ENCODE data around the gene DENND5A.

Gene DENND5A

DNA sequence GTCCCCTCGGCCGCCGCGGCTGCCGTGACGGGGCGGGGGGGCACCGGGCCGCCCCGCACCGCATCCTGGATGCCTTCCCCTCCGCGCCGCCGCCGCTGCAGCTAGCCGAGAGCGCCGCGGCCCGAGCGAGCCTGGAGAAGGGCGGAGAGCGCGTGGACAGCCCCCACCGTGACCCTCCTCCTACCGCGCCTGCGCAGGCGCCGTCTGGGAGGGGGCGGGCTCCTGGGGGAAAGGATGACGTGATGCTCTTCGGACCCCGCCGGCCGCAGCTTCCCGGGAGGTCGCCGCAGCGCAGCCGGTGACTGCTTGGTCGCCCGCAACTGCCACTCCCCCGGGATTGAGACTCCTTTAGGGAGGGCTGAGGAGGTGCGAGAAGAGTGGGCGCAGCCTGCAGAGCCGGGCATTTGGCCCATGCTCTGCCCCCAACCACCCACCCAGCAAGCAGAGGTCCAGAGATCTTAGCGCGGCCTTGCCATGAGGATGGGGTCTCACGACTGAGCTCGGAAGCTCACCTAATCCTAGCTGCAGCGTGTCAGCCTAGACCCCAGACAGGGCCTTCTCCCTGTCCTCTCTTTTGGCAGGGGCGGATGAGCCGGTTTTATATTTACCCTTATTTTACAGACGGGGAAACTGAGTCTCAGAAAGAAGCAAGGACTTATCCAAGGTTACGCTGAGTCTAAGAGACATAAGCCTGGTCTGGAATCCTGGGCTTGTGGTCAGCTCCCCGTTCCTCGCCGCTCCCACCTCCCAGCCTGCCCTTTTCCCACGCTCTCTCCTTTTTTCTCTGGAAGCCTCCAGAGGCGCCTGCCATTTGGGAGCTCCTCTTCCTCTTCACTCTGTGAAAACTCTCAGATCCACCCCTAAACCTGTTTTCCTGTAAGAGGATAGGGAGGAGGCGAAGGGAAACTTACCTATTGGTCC lies at the start of gene DENND5A:
Gene DENND5A (minus strand): TSS at position 140 of the 921 bp plus-strand sequence. CDS start 281 bp downstream, outside the sequence.
- in situ Hi-C loops (cut with HindIII; ENCODE audit: low sequenced_read_pairs): no loop called here

- in situ Hi-C loops (cut with HindIII; ENCODE audit: low sequenced_read_pairs): no loop called here
These were observed 49.3 kb upstream of the DENND5A start, which contains the start of gene TMEM41B for GRCh38 chr11:9314291-9315077. Gene TMEM41B, minus strand, starts transcription at chr11:9314593. Its CDS starts 152 bp downstream, at chr11:9314441.

DNA sequence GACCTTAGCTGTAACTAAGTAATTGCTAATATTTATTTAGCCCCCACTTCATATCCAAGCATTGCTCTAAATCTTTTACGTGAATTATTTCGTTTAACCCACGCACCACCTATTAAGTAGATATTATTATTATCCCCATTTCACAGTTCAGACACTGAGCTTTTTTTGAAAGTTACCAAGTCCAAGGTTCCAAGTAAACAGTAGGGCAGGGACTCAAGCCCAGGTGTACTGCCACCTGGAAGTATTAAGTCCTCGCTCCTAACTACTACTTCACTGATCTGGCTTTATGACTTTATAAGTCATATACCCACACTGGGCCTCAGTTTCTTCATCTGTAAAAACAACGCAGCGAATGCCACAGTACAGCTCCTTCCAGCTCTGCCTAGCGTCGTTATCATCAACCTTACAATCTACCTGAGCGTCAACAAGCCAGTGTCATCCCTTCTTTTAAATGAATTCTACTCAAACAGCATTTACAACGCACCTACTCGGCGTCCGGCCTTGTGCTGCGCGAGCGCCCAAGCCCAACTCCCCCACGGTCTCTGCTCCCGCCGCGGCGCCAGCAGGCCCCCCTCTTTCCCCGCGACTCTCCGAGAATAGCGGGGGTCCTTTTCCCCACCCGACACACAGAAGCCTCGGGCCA lies 48.6 kb upstream of the DENND5A start:
- in situ Hi-C loops (cut with HindIII; ENCODE audit: low sequenced_read_pairs): no loop called here

DNA sequence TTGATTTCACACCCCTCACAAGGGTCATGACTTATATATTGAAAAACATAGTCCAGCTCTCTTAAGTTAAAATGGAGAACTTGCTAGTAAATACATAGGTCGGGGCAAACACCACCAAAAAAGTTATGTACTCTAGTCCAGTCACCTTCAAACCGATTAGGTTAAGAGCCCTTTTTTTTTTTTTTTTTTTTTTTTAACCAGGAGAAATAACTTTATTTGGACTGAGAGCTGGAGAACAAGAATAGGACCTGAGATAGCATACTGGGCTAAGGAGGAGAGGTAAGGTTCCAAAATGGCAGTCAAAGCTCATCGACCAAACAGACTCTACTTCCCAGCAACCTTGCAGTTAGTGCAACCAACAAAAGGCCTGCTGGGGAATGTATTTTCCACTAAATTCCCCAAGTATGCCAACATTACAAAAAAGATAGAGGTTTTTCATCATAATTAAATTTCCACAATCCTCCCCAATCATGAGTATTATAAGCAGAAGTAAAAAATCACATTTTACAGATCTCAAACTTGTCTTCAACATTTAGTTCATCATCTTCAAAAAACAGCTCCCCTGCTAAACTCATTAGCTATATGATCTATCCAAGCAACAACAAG lies 45.4 kb upstream of the DENND5A start:
- in situ Hi-C loops (cut with HindIII; ENCODE audit: low sequenced_read_pairs): no loop called here

GRCh38 chr11:9304178-9304577 lies 39.0 kb upstream of the DENND5A start:
- in situ Hi-C loops (cut with HindIII; ENCODE audit: low sequenced_read_pairs): no loop called here

- in situ Hi-C loops (cut with HindIII; ENCODE audit: low sequenced_read_pairs): no loop called here
These were observed 37.3 kb upstream of the DENND5A start for GRCh38 chr11:9302448-9302847.

- in situ Hi-C loops (cut with HindIII; ENCODE audit: low sequenced_read_pairs): no loop called here
These were observed 36.6 kb upstream of the DENND5A start for GRCh38 chr11:9301720-9302119.

GRCh38 chr11:9293646-9294045 lies 28.5 kb upstream of the DENND5A start:
- in situ Hi-C loops (cut with HindIII; ENCODE audit: low sequenced_read_pairs): no loop called here

- in situ Hi-C loops (cut with HindIII; ENCODE audit: low sequenced_read_pairs): no loop called here
These were observed 20.9 kb upstream of the DENND5A start for GRCh38 chr11:9285850-9286587.

GRCh38 chr11:9280655-9281301 lies 15.6 kb upstream of the DENND5A start:
- in situ Hi-C loops (cut with HindIII; ENCODE audit: low sequenced_read_pairs): no loop called here

DNA sequence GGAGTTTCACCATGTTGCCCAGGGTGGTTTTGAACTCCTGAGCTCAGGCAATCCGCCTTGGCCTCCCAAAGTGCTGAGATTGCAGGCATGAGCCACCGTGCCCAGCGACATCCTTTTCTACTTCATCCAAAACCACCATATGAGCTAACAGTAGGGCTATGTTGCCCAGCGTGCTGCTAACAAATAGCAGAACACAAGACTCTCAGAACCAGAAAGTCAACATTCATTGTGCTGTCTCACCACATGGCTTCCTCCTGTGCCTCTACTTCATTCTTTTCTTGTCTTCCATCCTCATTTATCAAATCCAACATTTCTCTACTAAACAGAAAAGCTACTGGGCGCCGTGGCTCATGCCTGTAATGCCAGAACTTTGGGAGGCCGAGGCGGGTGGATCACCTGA lies 12.0 kb upstream of the DENND5A start:
- in situ Hi-C loops (cut with HindIII; ENCODE audit: low sequenced_read_pairs): no loop called here

GRCh38 chr11:9276571-9276970 lies 11.4 kb upstream of the DENND5A start:
- in situ Hi-C loops (cut with HindIII; ENCODE audit: low sequenced_read_pairs): no loop called here

- in situ Hi-C loops (cut with HindIII; ENCODE audit: low sequenced_read_pairs): no loop called here
These were observed 9.5 kb upstream of the DENND5A start for GRCh38 chr11:9274499-9275258.

GRCh38 chr11:9273376-9274336 lies 8.5 kb upstream of the DENND5A start:
- in situ Hi-C loops (cut with HindIII; ENCODE audit: low sequenced_read_pairs): no loop called here

GRCh38 chr11:9269492-9270013 lies 4.4 kb upstream of the DENND5A start:
- in situ Hi-C loops (cut with HindIII; ENCODE audit: low sequenced_read_pairs): no loop called here

DNA sequence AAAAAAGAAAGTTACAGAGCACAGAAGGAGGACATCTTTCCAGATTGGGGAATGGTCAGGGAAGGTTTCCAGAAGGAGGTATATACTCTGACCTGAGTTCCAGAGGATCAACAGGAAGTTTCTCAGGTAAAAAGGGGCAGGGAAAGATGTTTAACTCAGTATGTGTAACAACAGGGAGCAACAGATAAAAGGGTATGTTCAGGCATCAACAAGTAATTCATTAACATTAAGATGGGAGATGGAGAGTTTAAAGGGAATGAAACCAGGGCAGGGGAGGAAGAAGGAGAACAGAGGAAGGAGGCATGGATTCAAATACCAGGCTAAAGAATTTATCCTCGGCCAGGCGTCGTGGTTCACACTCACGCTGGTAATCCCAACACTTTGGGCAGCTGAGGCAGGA lies 2.5 kb upstream of the DENND5A start:
- in situ Hi-C loops (cut with HindIII; ENCODE audit: low sequenced_read_pairs): no loop called here

- in situ Hi-C loops (cut with HindIII; ENCODE audit: low sequenced_read_pairs): no loop called here
These were observed 1.8 kb upstream of the DENND5A start for GRCh38 chr11:9266926-9267325.

All from DLD1 (cell line).